CD4-positive, alpha-beta T cell (primary cell): ENCODE data around the gene COBL. TPM values are rescaled to one million over a fixed set of nuclear protein-coding genes. Genes with fewer than 3 reads are reported as not detected.
"Not testable (repeated sequence)": the region's sequence is repeated elsewhere in the genome, so short reads cannot be mapped to it uniquely, and the experiment has no call there.

ENCODE experiments used
- ATAC-seq: fragments of 200-7000 bp; cut with Tn5 transposase; one replicate; pipeline ENCODE4 v1.10.0; 2022; ENCODE audit warnings: mild to moderate bottlenecking; ENCODE audit not compliant: poor library complexity
- CTCF ChIA-PET: fragments of 350-600 bp; sonication (Branson Sonifier 250); formaldehyde crosslinking; loops from one replicate; lab custom pipeline; 2021; ENCODE audit warnings: antibody characterized with exemption, inconsistent platforms; lab: Charles Lee
- POLR2A ChIA-PET: fragments of 350-600 bp; sonication (Branson Sonifier 250); formaldehyde crosslinking; loops from one replicate; lab custom pipeline; 2021; ENCODE audit warnings: antibody characterized with exemption, inconsistent platforms; lab: Charles Lee
- DNase-seq, 14 experiments: peaks; one replicate each; pipeline ENCODE4 v3.0.0-alpha.2; 2013 to 2020; ENCODE audit warnings: mixed read lengths in 2 of 14
- H3K27ac ChIP-seq, 2 donors: one replicate each; pipeline versions ENCODE4 v1.5.1 to v1.7.0; 2013; ENCODE audit warnings: low read length in 2 of 2, low read depth in 1 of 2, mild to moderate bottlenecking in 1 of 2
- H3K27me3 ChIP-seq, 2 experiments: 1 replicate in 1 of 2; 2 replicates in 1 of 2; pipeline versions ENCODE4 v1.6.1 to v1.7.0; 2013; ENCODE audit warnings: low read length in 2 of 2, control low read depth in 1 of 2, mild to moderate bottlenecking in 1 of 2, moderate library complexity in 1 of 2; ENCODE audit not compliant: insufficient read depth in 2 of 2, control insufficient read depth in 1 of 2
- H3K36me3 ChIP-seq: one replicate; pipeline ENCODE4 v1.6.1; 2013; ENCODE audit warnings: low read length, control low read depth; ENCODE audit not compliant: insufficient read depth
- H3K4me1 ChIP-seq: one replicate; pipeline ENCODE4 v1.6.1; 2013; ENCODE audit warnings: low read length, control low read depth; ENCODE audit not compliant: insufficient read depth
- H3K4me3 ChIP-seq: one replicate; pipeline ENCODE4 v1.5.1; 2013; ENCODE audit warnings: mild to moderate bottlenecking, low read length, moderate library complexity
- H3K9me3 ChIP-seq, 2 experiments: 1 replicate in 1 of 2; 2 replicates in 1 of 2; pipeline versions ENCODE4 v1.6.1 to v1.7.0; 2013; ENCODE audit warnings: low read length in 2 of 2, mild to moderate bottlenecking in 2 of 2, control low read depth in 1 of 2, moderate library complexity in 1 of 2; ENCODE audit not compliant: control insufficient read depth in 1 of 2, insufficient read depth in 1 of 2
- H3K27ac Mint-ChIP-seq: one replicate; pipeline ENCODE4 v1.8.0; 2020; ENCODE audit warnings: mixed read lengths
- H3K27me3 Mint-ChIP-seq: one replicate; pipeline ENCODE4 v1.8.0; 2021; ENCODE audit warnings: mixed read lengths
- H3K36me3 Mint-ChIP-seq: one replicate; pipeline ENCODE4 v1.8.0; 2021; ENCODE audit warnings: low read depth, mixed read lengths
- H3K4me1 Mint-ChIP-seq: one replicate; pipeline ENCODE4 v1.8.0; 2021; ENCODE audit warnings: low read depth, mixed read lengths
- H3K4me3 Mint-ChIP-seq: one replicate; pipeline ENCODE4 v1.8.0; 2020; ENCODE audit warnings: mild to moderate bottlenecking, mixed read lengths
- H3K9me3 Mint-ChIP-seq: one replicate; pipeline ENCODE4 v1.8.0; 2020; ENCODE audit warnings: mixed read lengths
- intact Hi-C, 2 experiments: fragments of 100-400 bp; cut with DNase I in 1 of 2; cut with micrococcal nuclease in 1 of 2; formaldehyde crosslinking; loops; one replicate each; pipeline versions ENCODE4 v1.15.1 to v1.9.0; 2023 to 2025; cut with DNase I, micrococcal nuclease
- total RNA-seq, 174 experiments: library from RNA in 2 of 174; stranded (reverse) in 2 of 174; gene quantifications; one replicate each; pipeline ENCODE4 v1.2.3 and lab custom pipeline; 2021 to 2026
- TF ChIP-seq, protein P1 (sequence below): fragments of 200-600 bp; IDR thresholded peaks from one replicate; pipeline ENCODE4 v1.8.0; 2022; ENCODE audit warnings: antibody characterized with exemption, mild to moderate bottlenecking

COBL gene
- total RNA-seq, 2 experiments from 2014 or later: not detected

DNA sequence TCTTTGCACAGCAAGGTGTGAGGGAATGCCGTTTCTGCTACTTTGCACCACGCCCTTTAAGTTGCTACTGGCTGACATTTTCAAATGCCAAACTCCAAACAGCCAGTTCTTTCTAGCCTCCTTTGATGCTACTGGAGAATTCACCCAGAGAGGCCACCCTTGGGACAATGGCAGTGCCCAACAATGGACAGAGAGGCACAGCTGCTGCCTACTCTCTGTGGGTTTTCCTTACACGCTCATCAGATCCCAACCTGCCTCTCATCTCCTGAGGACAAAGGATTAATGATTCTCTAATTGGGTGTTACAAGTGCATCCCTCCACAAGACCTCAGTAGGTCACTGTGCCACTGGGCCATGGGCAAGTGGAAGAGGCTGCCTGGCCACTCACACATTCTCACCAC lies 105.8 kb downstream of the COBL start:
- no peak for ATAC-seq
- Mint-ChIP-seq H3K27ac (no peak overlapping the region), H3K4me1 (no peaks in the 10 kb centered on the region), H3K4me3 (no peak overlapping the region), H3K9me3 (peaks cover 6% of the 10 kb centered on the region), H3K27me3 (no peaks in the 10 kb centered on the region), H3K36me3 (no peaks in the 10 kb centered on the region)
- peaks cover 0 to 10% of the 10 kb centered on the region in 2 experiments for H3K9me3 ChIP-seq
- H3K27me3 ChIP-seq: no peaks in the 10 kb centered on the region
- ChIA-PET POLR2A (no interaction called here), CTCF (no interaction called here)
- no peak overlapping the region for H3K4me3 ChIP-seq
- H3K4me1 ChIP-seq: no peaks in the 10 kb centered on the region
- intact Hi-C loops: no loop called here
- TF ChIP-seq, protein P1, sequence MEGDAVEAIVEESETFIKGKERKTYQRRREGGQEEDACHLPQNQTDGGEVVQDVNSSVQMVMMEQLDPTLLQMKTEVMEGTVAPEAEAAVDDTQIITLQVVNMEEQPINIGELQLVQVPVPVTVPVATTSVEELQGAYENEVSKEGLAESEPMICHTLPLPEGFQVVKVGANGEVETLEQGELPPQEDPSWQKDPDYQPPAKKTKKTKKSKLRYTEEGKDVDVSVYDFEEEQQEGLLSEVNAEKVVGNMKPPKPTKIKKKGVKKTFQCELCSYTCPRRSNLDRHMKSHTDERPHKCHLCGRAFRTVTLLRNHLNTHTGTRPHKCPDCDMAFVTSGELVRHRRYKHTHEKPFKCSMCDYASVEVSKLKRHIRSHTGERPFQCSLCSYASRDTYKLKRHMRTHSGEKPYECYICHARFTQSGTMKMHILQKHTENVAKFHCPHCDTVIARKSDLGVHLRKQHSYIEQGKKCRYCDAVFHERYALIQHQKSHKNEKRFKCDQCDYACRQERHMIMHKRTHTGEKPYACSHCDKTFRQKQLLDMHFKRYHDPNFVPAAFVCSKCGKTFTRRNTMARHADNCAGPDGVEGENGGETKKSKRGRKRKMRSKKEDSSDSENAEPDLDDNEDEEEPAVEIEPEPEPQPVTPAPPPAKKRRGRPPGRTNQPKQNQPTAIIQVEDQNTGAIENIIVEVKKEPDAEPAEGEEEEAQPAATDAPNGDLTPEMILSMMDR: no peak
- H3K27ac ChIP-seq: no peak overlapping the region
- DNase-seq: no peak
- H3K36me3 ChIP-seq: no peaks in the 10 kb centered on the region

GRCh38 chr7:51209426-51209825 lies 107.2 kb downstream of the COBL start:
- TF ChIP-seq, protein P1: no peak
- Histone ChIP-seq H3K4me3 (no peak overlapping the region), H3K36me3 (no peaks in the 10 kb centered on the region), H3K4me1 (no peaks in the 10 kb centered on the region), H3K27me3 (no peaks in the 10 kb centered on the region), H3K9me3 (peaks cover 0 to 10% of the 10 kb centered on the region in 2 experiments), H3K27ac (no peak overlapping the region)
- H3K36me3 Mint-ChIP-seq: no peaks in the 10 kb centered on the region
- peaks cover 10% of the 10 kb centered on the region for H3K9me3 Mint-ChIP-seq
- no peak for ATAC-seq
- no peak overlapping the region for H3K27ac Mint-ChIP-seq
- H3K4me3 Mint-ChIP-seq: no peak overlapping the region
- CTCF ChIA-PET: no interaction called here
- POLR2A ChIA-PET: no interaction called here
- no peaks in the 10 kb centered on the region for H3K27me3 Mint-ChIP-seq
- intact Hi-C loops: no loop called here
- no peak for DNase-seq
- no peaks in the 10 kb centered on the region for H3K4me1 Mint-ChIP-seq

DNA sequence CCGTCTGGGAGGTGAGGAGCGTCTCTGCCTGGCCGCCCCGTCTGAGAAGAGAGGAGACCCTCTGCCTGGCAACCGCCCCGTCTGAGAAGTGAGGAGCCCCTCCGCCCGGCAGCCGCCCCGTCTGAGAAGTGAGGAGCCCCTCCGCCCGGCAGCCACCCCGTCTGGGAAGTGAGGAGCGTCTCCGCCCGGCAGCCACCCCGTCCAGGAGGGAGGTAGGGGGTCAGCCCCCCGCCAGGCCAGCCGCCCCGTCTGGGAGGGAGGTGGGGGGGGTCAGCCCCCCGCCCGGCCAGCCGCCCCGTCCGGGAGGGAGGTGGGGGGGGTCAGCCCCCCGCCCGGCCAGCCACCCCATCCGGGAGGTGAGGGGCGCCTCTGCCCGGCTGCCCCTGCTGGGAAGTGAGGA lies 108.5 kb downstream of the COBL start:
- H3K4me3 Mint-ChIP-seq, DNase-seq, H3K27me3 ChIP-seq, H3K36me3 Mint-ChIP-seq, CTCF ChIA-PET, H3K4me1 Mint-ChIP-seq, ATAC-seq, H3K27me3 Mint-ChIP-seq, intact Hi-C loops, H3K36me3 ChIP-seq, H3K27ac Mint-ChIP-seq, H3K27ac ChIP-seq, POLR2A ChIA-PET, H3K4me3 ChIP-seq, H3K9me3 ChIP-seq, H3K4me1 ChIP-seq: not testable (repeated sequence)
- H3K9me3 Mint-ChIP-seq: peaks cover 12% of the 10 kb centered on the region

DNA sequence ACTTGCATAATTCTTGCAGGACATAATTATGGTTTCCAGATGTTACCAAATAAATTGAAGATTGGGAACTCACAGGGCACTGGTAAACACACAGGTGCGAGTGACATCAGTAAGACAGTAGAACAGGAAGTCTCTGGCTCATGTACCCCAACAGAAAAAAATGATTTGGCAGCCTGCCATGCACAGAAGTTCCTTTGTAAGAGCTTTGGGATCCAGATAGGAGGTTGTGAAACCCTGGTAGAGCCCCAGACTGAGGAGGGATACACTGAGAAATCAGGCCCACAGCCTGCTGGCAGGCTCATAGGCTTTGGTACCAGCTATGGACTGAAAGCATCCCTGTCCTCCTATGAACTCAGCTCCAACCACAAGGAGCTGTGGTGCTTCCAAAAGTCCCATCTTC lies 118.0 kb downstream of the COBL start:
- H3K4me3 ChIP-seq: no peak overlapping the region
- H3K4me3 Mint-ChIP-seq: no peak overlapping the region
- POLR2A ChIA-PET: no interaction called here
- H3K27me3 Mint-ChIP-seq: peaks cover 36% of the 10 kb centered on the region
- H3K27ac Mint-ChIP-seq: no peak overlapping the region
- DNase-seq: no peak
- no peaks in the 10 kb centered on the region for H3K4me1 Mint-ChIP-seq
- no peaks in the 10 kb centered on the region for H3K4me1 ChIP-seq
- no peaks in the 10 kb centered on the region for H3K36me3 Mint-ChIP-seq
- peaks cover 3 to 4% of the 10 kb centered on the region in 2 experiments for H3K9me3 ChIP-seq
- ATAC-seq: no peak
- TF ChIP-seq, protein P1: no peak
- H3K27ac ChIP-seq: no peak overlapping the region
- H3K36me3 ChIP-seq: no peaks in the 10 kb centered on the region
- intact Hi-C loops: no loop called here
- H3K9me3 Mint-ChIP-seq: no peaks in the 10 kb centered on the region
- CTCF ChIA-PET: no interaction called here
- peaks cover 5 to 14% of the 10 kb centered on the region in 2 experiments for H3K27me3 ChIP-seq
